HG03469 (cell line): ENCODE data around the gene TVP23A.
A peak's percentile ranks its signal among the peaks of the same experiment; 100 is the strongest.
"Not testable (repeated sequence)": the region's sequence is repeated elsewhere in the genome, so short reads cannot be mapped to it uniquely, and the experiment has no call there.

ENCODE experiments used
- ATAC-seq: cut with Tn5 transposase; IDR thresholded peaks from one replicate; pipeline ENCODE4 v1.9.1; 2021; ENCODE audit warnings: mild to moderate bottlenecking, moderate library complexity, moderate number of reproducible peaks; ENCODE audit not compliant: unreplicated experiment

TVP23A gene

GRCh38 chr16:10806698-10807097, 11.9 kb downstream of the TVP23A start:
- ATAC-seq: no peak

- no peak for ATAC-seq
Measured at GRCh38 chr16:10805334-10805733, 13.3 kb downstream of the TVP23A start.

- no peak for ATAC-seq
Measured at GRCh38 chr16:10799736-10800135, 18.9 kb downstream of the TVP23A start.

- no peak for ATAC-seq
Measured at GRCh38 chr16:10791048-10791447, 27.5 kb downstream of the TVP23A start.

- not testable (repeated sequence) for ATAC-seq
Measured at GRCh38 chr16:10788630-10789029, 30.0 kb downstream of the TVP23A start.

- ATAC-seq: no peak
Measured at GRCh38 chr16:10787304-10787703, 31.3 kb downstream of the TVP23A start.

GRCh38 chr16:10782628-10783027, 36.0 kb downstream of the TVP23A start:
- no peak for ATAC-seq

- ATAC-seq: no peak
Measured at GRCh38 chr16:10780628-10781027, 38.0 kb downstream of the TVP23A start.

- ATAC-seq: not testable (repeated sequence)
Measured at GRCh38 chr16:10779908-10780307, 38.7 kb downstream of the TVP23A start.

GRCh38 chr16:10777356-10777755, 41.2 kb downstream of the TVP23A start:
- ATAC-seq: no peak

GRCh38 chr16:10776923-10777322, 41.7 kb downstream of the TVP23A start:
- ATAC-seq: not testable (repeated sequence)

- ATAC-seq: no peak
Measured at GRCh38 chr16:10776280-10776679, 42.3 kb downstream of the TVP23A start.

- no peak for ATAC-seq
Measured at GRCh38 chr16:10770907-10771306, 47.7 kb downstream of the TVP23A start.

GRCh38 chr16:10769381-10769780, 49.2 kb downstream of the TVP23A start:
- no peak for ATAC-seq

- no peak for ATAC-seq
Measured at GRCh38 chr16:10767127-10767526, 51.5 kb downstream of the TVP23A start.

GRCh38 chr16:10765772-10766171, 52.8 kb downstream of the TVP23A start:
- peak; percentile 65 for ATAC-seq

GRCh38 chr16:10763456-10763855, 55.1 kb downstream of the TVP23A start:
- ATAC-seq: no peak

- ATAC-seq: no peak
Measured at GRCh38 chr16:10762336-10763016, 56.1 kb downstream of the TVP23A start.

GRCh38 chr16:10761373-10761772, 57.2 kb downstream of the TVP23A start:
- no peak for ATAC-seq

GRCh38 chr16:10760858-10761257, 57.7 kb downstream of the TVP23A start:
- ATAC-seq: no peak

- ATAC-seq: no peak
Measured at GRCh38 chr16:10756574-10756973, 62.0 kb downstream of the TVP23A start.

GRCh38 chr16:10754941-10755340, 63.7 kb downstream of the TVP23A start:
- ATAC-seq: no peak

GRCh38 chr16:10753670-10754069, 64.9 kb downstream of the TVP23A start:
- no peak for ATAC-seq
